ENCODE results near the gene PTPN4.

- TF ChIP-seq CTCF (conservative IDR thresholded peaks at IDR 0.05; ENCODE audit: low read length) = no peak
- TF ChIP-seq EZH2phosphoT487 (IDR thresholded peaks at IDR 0.05; ENCODE audit: borderline replicate concordance, low read depth, low read length) = no peak
Measured at GRCh38 chr2:119730671-119731177, 29.0 kb upstream of the PTPN4 start.

Measured in OCI-LY7 (cell line).